Globus pallidus (tissue), 1 donor: ENCODE results near the gene PNPLA2.

Source experiments
- DNase-seq: peaks from one replicate; pipeline ENCODE4 v3.0.0-alpha.2; 2015; ENCODE audit warnings: low spot score

The PNPLA2 gene

DNA sequence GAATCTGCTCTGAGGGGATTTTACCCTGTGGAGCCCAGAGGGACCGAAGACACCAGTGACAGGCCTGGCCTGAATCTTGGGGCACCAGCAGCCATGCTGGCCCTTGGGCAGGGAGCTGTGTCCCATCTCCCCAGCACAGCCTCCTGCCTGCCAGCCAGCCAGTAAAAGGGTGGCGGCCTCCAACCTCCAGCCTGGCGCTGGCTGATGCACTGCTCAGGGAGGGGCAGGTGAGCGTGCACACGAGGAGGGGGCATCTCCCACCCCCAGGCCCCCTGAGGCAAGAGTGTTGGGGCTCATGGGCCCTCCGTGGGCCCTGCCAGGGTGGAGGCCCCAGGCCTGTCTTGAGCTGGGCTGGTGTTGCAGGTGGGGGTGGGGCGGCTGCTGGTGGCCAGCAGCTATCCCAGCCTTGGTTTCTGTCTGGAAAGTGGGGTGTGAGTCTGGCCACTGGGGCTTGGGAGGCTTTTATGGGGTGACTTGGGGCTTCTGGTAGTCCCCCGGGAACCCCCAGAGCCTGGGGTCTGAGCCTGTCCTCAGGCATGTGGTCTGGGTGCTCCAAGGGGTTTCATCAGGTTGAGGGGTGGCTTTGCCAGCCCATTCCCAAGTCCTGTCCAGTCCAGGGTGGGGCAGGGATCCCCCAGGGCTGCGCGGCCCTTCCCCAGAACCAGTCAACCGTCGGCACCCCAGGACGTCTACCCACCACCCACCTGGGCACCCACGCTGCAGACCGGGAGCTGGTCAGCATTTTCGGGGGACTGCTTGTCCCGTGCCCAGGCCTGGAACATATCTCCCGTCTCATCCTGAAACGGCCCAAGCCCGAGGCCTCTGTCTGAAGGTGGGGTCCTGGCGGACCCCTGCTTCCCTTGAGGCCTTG, 41.8 kb downstream of the PNPLA2 start:
- no peak for DNase-seq

DNA sequence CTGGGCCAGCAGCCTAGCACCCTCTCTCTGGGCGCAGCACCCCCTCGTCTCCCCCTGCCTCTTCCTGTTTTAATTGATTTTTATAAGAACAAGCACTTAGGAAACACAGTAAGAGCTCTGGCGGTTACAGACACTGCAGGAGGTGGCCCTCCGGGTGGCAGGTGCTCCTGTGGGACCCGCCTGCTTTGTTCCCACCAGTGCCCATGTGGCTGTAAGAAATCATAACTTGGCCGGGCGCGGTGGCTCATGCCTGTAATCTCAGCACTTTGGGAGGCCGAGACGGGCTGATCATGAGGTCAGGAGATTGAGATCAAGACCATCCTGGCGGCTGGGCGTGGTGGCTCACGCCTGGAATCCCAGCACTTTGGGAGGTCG, 42.4 kb downstream of the PNPLA2 start:
- DNase-seq = no peak

DNA sequence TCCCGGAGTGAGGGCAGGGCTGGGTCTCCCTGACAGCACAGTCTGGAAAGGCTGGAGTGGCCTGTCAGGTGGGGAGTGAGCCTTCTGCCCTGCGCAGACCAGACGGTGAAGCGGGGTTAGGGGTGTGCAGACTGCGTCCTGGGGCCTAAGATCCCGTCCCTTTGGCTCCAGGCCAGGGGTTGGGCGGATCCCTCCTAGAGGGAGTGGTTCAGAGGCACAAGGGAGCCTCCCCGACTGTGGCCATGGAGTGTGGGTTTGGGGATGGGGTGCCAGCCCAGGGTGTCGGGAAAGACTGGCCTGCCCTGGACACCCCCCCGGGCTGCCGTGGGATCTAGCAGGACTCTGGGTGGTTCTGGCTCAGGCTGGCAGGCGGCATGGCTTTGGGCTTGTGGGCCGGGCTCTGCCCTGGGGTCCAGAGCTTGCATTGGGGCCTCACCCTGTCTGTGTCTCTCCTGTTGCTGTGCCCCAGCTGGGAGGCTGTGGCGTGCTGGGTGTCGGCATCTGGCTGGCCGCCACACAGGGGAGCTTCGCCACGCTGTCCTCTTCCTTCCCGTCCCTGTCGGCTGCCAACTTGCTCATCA, 43.5 kb downstream of the PNPLA2 start:
- no peak for DNase-seq

DNA sequence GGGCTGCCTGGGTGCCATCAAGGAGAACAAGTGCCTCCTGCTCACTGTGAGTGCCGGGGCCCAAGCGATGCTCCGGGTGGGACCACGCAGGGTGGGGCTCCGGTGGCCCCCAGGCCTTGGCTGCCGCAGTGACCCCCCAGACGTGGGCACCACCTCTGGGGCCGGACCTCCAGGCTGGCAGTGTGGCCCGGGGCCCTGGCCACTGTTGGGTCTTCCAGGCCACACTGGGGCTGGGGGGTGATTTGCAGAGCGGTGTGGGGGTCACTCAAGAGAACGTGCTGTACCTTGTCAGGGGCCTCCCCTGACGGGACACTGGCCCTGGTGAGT, 43.9 kb downstream of the PNPLA2 start:
- DNase-seq = no peak

DNA sequence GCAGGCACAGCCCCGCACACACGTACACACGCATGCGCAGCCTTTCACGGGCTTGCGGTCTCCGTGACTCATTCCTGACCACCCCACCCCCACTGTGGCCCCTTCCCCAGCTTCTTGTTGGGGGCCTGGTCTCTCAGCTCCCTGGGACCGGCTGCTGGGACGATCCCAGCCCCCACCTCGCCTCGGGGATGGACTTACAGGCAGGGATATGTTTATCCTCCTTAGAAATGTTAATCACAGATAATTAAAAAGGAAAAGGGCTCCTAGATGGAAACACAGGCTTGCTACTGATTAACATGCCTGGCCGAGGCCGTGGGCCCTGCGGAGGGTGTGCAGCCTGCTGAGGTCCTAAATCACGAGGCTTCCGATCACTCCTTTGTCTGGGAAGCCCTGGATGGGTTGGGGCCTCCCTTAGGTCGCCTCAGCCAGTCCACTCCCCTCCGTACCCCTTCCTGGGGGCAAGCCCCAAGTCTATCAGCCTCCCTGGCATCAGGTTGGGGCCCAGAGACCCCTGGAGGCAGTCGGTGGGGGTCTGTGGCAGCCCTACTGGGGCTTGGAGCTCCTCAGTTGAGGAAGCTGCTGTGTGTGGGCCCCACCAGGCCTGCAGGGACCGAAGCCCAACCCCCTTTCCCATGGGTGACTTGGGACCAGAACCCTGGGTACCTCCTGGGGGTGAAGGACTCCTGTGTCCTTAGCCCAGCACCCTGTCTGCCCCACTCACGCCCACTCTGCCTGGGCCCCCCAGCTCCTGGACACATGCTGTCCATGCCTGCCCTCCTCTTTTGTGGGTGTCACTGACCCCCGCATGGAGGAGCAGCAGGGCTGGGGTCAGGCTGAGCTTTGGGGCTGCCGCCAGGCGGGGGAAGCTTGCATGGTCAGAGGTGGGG, 44.6 kb downstream of the PNPLA2 start:
- no peak for DNase-seq

DNA sequence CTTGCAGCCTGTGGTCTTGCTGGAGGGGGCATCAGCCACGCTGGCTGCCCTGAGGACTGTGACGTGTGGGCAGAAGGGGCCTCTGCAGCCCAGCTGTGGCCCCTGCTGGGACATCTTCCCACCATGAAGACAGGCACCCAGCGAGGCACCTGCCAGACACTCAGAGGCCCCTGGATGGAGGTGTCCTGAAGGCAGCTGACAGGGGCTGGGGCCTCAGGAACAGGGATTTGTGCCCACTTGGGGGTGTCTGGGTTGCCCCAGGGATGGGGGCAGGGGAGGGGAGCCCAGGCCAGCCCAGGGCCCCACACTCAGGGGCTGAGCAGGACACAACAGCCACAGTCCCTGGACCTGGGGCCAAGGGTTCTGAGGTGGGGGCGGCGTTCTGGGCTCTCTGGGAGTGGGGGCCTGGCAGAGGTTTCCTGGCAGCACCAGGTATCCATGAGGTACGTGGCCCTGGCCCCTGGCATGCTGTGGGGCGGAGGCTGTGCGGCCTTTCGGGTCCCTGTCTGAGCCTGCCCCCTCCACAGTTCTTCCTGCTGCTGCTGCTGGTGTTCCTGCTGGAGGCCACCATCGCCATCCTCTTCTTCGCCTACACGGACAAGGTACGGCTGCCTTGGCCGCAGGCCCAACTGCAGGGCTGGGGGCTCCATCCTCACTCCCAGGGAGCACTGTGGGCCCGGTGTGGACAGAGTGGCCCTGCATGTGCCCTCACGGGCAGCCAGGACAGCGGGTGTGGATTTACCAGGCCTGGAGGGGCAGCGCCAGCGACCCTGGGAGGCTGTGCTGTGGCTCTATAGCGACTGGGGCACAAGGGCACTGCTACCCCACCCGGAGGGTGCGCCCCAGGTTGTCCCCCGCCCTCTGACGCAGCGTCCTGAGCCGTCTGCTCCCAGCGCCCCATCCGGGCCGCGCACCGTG, 45.5 kb downstream of the PNPLA2 start:
- no peak for DNase-seq

DNA sequence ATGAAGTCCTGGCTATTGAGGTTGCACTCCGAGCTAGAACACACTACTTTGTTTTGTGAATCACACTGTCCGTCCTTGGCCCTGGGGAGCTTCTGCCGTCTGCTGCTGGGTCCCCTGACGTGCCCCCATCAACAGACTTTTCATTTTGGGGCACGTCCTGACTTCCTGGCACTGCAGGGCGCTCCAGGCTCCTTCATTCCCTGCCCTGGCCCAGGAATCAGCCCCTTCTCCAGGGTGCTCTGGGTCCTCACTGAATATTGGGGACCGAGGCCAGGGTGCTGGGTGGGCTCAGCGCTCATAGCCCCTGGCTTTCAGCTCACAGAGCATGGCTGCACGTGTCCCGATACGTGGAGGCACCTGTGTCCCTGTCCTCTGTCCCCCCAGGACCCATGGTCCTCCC, 46.2 kb downstream of the PNPLA2 start:
- no peak for DNase-seq

DNA sequence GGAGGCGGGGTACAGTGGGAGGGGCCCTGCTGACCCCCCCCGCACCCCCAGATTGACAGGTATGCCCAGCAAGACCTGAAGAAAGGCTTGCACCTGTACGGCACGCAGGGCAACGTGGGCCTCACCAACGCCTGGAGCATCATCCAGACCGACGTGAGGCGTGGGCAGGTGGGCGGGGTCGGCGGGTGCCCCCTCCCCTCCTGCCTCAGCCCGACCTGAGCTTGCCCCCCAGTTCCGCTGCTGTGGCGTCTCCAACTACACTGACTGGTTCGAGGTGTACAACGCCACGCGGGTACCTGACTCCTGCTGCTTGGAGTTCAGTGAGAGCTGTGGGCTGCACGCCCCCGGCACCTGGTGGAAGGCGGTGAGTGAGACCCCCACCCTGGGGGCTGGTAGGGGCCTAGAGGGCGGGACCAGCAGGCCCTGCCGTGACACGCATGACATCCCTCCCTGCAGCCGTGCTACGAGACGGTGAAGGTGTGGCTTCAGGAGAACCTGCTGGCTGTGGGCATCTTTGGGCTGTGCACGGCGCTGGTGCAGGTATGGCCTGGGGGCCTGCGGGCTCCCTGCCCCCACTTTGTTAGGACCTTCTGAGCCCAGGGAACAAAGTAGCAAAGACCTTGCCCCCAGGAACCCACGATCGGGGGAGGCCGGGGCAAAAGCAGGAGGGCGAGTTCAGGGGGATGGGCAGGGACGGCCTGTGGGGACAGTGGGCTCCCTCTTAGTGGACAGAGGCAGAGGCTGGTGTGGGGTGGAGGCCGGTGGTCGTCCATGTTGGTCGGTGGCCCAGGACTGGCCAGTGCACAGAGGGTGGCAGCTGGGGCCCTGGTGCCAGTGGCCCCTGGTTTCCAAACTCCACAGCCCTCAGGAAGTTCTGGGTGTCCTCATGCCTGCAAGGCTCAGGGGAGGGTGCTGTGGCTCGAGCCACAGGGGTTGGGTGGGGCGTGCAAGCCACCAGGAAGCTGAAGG, 47.0 kb downstream of the PNPLA2 start:
- no peak for DNase-seq

DNA sequence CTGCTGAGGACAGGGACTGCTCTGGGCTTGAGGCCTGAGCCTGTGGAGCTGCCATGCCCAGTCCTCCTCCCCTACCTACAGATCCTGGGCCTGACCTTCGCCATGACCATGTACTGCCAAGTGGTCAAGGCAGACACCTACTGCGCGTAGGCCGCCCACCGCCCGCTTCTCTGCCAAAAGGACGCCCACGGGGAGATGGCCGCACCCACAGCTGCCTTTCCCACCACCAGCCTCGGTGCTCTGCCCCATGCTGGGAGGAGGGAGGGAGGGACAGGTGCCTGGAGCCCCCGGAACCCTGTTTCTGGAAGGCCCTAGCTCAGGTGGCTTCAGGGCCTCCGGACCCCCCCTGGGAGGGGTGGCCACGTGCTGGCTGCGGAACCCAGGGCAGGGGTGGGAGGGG, 47.8 kb downstream of the PNPLA2 start:
- no peak for DNase-seq

DNA sequence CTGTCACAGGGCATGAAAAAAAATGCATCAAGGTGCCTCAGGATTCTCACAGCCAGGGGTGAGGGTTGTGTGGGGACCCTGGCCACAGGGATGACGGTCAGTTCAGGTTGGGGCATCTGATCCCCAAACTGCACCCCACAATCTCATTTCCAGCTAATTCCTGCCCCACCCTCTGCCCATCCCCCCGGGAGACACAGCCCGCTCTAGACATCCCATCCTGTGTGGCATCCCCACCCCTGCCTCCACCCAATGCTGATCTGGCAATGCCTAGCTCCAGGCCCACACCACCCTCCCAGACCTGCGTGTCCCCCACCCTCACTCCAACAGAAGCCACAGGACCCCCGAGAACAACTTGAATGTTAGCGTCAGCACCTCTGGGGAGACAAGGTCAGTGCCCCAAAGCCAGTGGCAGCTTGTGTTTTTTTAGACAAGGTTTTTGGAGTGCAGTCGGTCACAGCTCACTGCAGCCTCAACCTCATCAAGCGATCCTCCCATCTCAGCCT, 49.2 kb downstream of the PNPLA2 start:
- DNase-seq = no peak

DNA sequence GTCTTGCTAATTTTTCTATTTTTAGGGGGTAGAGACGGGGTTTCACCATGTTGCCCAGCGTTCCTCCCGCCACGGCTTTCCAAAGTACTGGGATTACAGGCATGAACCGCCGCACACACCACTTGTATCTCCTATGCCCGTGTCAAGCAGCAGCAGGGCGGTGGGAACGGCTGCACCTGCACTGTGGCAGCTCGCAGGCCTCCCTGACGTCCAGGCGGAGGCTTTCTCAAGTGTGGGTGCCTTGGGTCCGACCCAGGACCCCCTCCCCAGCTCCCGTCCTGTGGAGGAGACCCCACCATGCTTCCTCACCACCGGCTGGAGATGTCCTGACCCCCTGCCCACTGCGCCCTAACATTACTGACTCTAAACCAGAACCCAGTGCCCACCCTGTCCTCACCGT, 49.7 kb downstream of the PNPLA2 start:
- no peak for DNase-seq

DNA sequence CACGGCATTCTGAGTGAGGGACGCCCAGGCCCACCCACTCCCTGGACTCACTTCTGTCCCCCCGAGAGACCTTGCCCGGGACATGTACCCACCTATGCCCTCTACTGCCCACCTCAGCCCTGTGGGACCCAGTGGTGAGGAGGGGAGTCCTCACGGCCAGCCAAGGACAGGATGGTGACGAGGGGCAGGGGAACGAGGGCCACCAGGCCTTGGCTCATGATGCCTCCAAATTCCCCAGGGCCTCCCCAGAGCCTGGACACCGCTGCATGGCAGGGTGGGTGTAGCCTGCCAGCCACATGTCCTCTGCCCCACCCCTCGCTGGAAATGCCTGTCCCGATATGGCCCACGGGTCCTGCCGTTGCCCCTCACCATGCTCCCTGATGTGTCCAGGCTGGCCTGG, 50.1 kb downstream of the PNPLA2 start:
- DNase-seq = no peak

DNA sequence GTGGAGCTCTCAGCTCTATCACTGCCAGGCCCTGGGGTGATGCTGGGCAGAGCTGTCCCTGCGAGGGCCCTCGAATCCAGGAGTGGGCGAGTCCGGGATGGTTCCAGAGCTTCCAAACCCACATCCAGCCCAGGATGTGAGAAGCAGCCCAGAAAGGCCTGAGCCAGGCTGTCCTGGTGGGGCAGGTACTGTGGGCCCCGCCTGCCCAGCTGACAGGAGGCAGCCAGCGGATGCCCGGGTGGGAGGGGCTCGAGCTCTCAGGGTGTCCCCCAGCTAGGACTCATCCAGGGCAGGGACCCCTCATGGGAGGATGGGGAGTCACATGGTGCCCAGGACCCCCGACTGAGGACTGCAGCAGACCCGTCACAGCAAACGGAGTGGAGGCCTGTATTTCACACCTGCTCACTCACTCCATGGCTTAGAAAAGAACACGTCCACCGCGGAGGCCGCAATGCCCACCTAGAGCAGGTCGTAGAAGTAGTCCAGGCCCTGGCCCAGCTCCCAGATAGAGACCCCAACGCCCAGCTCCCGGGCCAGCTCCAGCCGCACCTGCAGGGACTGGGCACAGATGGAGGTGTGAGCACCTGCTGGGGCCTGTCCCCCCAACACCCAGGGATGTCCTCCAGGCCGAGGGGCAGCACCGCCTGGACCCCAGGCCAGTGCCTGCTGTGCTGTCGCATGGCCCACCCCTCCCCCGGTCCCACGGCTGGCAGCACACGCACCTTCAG, 50.8 kb downstream of the PNPLA2 start:
- DNase-seq = no peak

DNA sequence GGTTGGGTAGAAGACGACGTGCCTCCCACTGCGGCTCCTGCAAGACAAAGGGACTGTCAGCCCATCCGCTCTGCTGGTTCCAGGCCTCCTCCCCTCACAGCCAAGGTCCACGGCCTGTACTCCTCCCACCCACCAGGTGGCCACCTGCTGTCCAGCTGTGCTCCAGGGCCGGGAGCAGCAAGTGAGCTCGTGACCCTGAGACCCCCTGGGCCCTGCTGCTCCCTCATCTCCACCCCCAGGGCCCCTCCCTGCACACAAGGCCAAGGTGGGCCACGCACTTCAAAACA, 51.4 kb downstream of the PNPLA2 start:
- DNase-seq = no peak

DNA sequence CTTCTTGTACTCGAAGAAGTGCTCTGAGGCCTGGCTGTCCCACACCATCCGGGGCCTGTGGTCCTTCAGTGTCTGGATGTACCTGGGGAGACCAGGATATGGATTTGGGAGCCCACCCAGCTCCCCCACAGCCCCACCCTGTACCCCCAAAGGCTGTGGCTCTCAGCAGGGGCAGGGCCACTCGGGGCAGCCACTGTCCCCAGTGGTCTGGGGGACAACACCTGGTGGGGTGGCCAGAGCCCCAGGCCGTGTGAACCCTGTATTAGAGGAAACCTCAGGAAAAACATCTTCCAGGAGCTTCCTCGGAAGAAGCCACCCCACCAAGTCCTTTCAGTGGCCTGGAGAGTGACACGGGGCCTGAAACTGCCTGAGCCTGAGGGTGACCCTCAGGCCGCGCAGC, 51.7 kb downstream of the PNPLA2 start:
- no peak for DNase-seq

DNA sequence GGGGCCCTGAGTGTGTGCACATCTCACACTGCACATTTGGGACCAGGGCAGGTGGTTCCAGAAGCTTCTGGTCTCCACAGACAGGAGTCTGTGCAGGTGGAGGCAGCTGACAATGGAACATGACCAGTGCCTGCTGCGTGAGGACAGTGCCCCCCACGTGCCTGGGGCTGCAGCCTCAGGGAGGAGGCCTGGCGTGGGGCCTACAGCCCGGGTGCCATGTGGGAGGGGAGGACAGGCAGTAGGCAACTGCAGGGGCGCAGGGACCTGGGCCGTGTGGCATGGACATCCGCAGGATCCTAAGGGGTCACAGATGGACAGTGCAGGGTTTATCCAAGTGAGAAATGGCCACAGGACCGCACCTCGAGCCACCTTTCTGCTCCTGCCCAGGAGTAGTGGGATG, 52.8 kb downstream of the PNPLA2 start:
- no peak for DNase-seq

DNA sequence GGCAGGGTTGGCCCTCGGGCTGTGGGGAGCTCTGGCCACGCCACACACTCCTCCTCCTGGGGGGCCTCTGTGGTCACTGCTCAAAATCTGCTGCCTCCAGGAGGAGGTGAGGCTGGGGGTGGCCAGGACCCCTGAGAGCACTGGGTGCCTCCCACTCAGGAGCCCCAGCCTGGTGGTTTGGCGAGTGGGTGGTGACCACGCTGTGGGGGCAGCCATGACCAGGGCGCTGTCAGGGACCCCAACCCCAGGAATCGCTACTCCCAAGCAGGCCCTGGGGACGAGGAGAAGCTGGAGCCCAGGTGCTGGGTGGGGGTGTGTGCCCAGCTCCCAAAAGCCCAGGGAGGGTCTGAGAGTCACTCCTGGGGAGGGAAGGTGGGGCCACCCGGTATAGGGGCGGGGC, 54.1 kb downstream of the PNPLA2 start:
- no peak for DNase-seq

DNA sequence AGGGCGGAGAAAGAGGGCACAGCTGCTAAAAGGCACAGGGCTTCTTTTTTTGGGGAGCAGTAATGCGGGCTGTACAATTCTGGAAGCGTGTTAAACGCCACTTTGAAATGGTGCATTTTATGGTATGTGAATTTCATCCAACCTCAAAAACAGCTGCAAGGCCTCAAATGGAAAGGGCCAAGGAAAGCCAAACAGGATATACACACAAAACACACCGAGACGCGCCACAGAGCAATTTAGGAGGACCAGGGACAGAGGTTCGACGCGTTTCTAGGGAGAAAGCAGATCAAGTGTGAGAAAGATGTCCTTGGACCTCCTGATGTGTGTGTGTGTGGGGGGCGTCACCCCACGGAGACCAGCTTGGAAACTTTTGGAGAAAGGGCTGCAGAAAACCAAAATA, 55.0 kb downstream of the PNPLA2 start:
- DNase-seq = no peak
